HFFc6 (cell line): Measurements from ENCODE around the gene CTAG2. TPM values are rescaled to one million over a fixed set of nuclear protein-coding genes. Genes with fewer than 3 reads are reported as not detected.
"Not testable (repeated sequence)": the region's sequence is repeated elsewhere in the genome, so short reads cannot be mapped to it uniquely, and the experiment has no call there.

Source experiments
- DNase-seq: peaks from one replicate; pipeline ENCODE4 v3.0.0-alpha.2; 2018
- H3K27ac Mint-ChIP-seq: 2 replicates; pipeline ENCODE4 v1.8.0; 2020; ENCODE audit warnings: mild to moderate bottlenecking, mixed read lengths
- H3K27me3 Mint-ChIP-seq: 2 replicates; pipeline ENCODE4 v1.8.0; 2021; ENCODE audit warnings: mild to moderate bottlenecking, moderate library complexity, mixed read lengths; ENCODE audit not compliant: insufficient read depth
- H3K36me3 Mint-ChIP-seq: 2 replicates; pipeline ENCODE4 v1.8.0; 2021; ENCODE audit warnings: low read depth, mixed read lengths
- H3K4me1 Mint-ChIP-seq: 2 replicates; pipeline ENCODE4 v1.8.0; 2020; ENCODE audit warnings: low read depth, mixed read lengths
- H3K4me3 Mint-ChIP-seq: 2 replicates; pipeline ENCODE4 v1.8.0; 2020; ENCODE audit warnings: mild to moderate bottlenecking, moderate library complexity, mixed read lengths
- H3K9me3 Mint-ChIP-seq: 2 replicates; pipeline ENCODE4 v1.8.0; 2020; ENCODE audit warnings: mild to moderate bottlenecking, mixed read lengths
- long read RNA-seq: library from polyadenylated mRNA; unstranded; transcript quantifications from one replicate; pipeline ENCODE4 v2.0.0, GENCODE V29; 2019
- total RNA-seq, 6 experiments: library from RNA; stranded (reverse); fragmentation: NEBNext Ultra II Directional; extraction: Animal tissue kit (Norgen Biotek cat#: 25700); gene quantifications; 2 replicates in 1 of 6; 3 replicates in 5 of 6; pipeline ENCODE4 v1.2.3, GENCODE V29; 2021
- TF ChIP-seq, protein P1 (sequence below): fragments of 200-600 bp; sonication (generic); IDR thresholded peaks from 2 replicates; pipeline ENCODE4 v1.5.0; 2021; ENCODE audit warnings: antibody characterized with exemption, mild to moderate bottlenecking

The CTAG2 gene
- total RNA-seq, result not detected
- long read RNA-seq, result 0 reads

DNA sequence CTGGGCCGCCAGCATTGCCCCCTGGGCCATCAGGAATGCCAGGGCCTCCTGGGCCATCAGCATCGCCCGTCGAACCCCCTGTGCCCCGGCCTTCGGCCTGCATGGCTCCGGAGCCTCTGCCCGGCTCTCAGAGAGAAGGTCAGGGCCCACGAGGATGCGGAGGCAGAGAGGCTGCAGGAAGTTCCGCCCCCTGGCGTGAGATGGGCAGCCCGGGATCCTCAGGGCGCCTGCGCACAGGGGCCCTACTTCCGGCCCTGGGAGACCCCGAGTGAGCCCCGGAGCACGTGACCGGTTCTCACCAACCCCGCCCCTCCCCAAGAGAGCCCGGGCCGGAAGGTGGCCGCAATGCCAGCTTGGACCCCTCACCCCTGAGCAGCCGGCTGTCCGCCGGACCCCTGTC is at the start of gene CTAG2:
CTAG2 (minus strand) TSS at position 167 of the 400 bp plus-strand sequence; CDS start at position 103, 64 bp downstream.
- H3K27me3 Mint-ChIP-seq, result peaks cover 19% of the 10 kb centered on the region
- not testable (repeated sequence) for H3K4me3 Mint-ChIP-seq, H3K27ac Mint-ChIP-seq, H3K9me3 Mint-ChIP-seq, DNase-seq, H3K36me3 Mint-ChIP-seq, H3K4me1 Mint-ChIP-seq

DNA sequence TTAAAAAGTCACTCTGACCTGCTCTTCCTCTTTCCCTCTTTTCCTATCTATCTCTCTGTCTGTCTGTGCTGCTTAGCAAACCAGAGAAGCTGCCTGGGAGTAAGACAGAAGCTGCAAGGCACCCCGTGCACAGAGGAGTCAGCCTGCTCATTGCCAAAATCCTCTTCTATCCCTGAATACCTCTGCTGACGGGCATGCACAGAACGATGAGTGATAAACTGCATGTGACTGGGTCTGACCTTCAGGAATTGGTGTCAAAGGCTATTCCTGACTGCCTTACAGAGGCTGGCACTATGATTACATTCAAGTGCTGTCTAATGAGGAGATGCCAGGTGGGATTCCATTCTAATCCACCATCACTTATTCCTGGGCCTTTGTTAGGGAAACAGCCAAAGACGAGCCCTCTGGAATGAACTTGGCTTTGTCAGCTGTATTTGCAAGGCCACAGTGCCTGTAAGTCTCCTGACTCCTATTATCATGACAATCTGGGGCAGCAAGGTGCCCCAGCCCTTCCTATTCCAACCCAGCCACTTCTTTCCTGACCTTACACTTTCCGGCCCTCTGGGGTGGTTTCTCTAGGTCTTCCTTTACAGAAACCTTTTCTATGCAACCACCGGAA is 45.4 kb upstream of the CTAG2 start:
- Mint-ChIP-seq H3K36me3 (no peaks in the 10 kb centered on the region), H3K4me3 (no peak overlapping the region), H3K27ac (no peak overlapping the region), H3K9me3 (no peaks in the 10 kb centered on the region), H3K4me1 (peaks cover 17% of the 10 kb centered on the region), H3K27me3 (peaks cover 7% of the 10 kb centered on the region)
- no peak for DNase-seq
- TF ChIP-seq, protein P1, sequence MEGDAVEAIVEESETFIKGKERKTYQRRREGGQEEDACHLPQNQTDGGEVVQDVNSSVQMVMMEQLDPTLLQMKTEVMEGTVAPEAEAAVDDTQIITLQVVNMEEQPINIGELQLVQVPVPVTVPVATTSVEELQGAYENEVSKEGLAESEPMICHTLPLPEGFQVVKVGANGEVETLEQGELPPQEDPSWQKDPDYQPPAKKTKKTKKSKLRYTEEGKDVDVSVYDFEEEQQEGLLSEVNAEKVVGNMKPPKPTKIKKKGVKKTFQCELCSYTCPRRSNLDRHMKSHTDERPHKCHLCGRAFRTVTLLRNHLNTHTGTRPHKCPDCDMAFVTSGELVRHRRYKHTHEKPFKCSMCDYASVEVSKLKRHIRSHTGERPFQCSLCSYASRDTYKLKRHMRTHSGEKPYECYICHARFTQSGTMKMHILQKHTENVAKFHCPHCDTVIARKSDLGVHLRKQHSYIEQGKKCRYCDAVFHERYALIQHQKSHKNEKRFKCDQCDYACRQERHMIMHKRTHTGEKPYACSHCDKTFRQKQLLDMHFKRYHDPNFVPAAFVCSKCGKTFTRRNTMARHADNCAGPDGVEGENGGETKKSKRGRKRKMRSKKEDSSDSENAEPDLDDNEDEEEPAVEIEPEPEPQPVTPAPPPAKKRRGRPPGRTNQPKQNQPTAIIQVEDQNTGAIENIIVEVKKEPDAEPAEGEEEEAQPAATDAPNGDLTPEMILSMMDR, result no peak

DNA sequence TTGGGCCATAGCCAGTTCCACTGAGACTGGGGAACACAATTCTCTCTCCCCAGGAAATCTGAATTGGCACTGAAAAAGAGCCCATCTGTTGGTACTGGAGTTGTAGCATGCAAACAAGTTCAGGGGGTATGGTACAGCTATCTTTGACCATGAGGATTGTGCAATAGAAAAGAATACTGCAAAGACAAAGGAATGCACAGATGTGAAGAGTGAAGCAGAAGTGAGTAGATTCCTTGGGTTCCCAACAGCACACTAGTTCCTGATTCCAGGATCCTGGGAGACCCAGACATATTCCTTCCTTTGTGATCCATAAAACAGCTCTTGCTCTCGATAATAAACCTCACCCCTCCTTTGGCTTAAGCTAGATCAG is 43.3 kb upstream of the CTAG2 start:
- H3K4me1 Mint-ChIP-seq, result peaks cover 17% of the 10 kb centered on the region
- TF ChIP-seq, protein P1, result no peak
- DNase-seq, result no peak
- H3K36me3 Mint-ChIP-seq, result no peaks in the 10 kb centered on the region
- no peaks in the 10 kb centered on the region for H3K9me3 Mint-ChIP-seq
- H3K27ac Mint-ChIP-seq, result peak overlapping the region; percentile 49; the same call in 1 of the 2 replicates
- H3K27me3 Mint-ChIP-seq, result peaks cover 2% of the 10 kb centered on the region
- H3K4me3 Mint-ChIP-seq, result no peak overlapping the region

DNA sequence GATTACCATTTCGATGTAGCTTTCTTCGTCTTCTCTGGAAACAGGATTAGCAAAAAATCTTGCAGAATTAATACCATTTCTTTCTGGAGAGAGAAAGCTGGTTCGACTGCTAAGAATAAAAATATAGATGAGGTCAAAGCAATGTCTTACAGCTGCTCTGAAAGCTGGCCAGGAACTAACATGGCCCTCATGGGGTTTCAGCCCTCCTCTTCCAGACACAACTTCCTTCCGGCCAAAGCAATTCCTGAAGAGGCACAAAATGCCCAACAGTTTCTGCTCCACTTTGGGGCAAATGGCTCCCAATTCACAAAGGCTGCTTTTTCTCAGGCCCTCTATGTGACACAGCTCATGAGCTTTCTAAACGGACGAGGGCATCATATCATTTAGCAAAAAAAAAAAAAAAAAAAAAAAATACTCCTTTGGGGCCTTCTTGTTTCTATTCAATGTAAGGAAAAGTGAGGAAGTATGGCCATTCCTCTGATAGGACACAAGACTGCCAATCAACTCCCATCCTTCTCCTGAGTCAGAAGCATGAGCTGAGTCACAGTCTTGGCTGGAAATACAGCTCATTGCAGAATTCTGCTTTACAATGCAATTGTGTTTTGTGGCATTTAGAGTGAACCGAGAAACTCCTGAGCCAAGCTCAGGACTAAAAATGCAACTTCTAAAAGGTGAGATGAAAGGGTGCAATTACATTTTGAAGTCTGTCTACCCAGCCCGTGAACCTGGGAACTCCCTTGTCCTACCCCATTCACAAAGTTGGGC is 42.7 kb upstream of the CTAG2 start:
- Mint-ChIP-seq H3K4me1 (peaks cover 17% of the 10 kb centered on the region), H3K4me3 (no peak overlapping the region), H3K27me3 (peaks cover 2% of the 10 kb centered on the region), H3K27ac (peak overlapping the region; percentile 49; the same call in 1 of the 2 replicates), H3K9me3 (no peaks in the 10 kb centered on the region), H3K36me3 (no peaks in the 10 kb centered on the region)
- TF ChIP-seq, protein P1, result no peak
- peak; percentile 55 for DNase-seq

DNA sequence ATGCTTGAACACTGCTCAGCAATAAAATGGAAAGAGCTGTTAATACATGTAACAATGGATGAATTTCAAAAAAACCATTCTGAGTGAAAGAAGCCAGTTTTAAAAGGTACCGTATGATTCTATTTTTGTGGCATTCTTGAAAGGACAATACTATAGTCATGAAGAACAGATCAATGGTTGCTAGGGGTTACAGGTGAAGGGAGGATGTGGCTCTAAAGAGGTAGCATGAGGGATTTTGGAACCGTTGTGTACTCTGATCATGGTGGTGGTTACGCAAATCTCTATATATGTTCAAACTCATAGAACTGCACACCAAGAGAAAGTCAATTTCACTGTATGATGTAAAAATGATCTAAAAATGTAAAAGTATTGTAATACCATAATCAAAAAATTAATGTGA is 40.0 kb upstream of the CTAG2 start:
- H3K4me3 Mint-ChIP-seq, result no peak overlapping the region
- H3K27me3 Mint-ChIP-seq, result no peaks in the 10 kb centered on the region; the same call in none of the 2 replicates
- TF ChIP-seq, protein P1, result no peak
- no peak overlapping the region for H3K27ac Mint-ChIP-seq
- no peaks in the 10 kb centered on the region for H3K36me3 Mint-ChIP-seq
- H3K9me3 Mint-ChIP-seq, result no peaks in the 10 kb centered on the region
- DNase-seq, result no peak
- H3K4me1 Mint-ChIP-seq, result peaks cover 17% of the 10 kb centered on the region

DNA sequence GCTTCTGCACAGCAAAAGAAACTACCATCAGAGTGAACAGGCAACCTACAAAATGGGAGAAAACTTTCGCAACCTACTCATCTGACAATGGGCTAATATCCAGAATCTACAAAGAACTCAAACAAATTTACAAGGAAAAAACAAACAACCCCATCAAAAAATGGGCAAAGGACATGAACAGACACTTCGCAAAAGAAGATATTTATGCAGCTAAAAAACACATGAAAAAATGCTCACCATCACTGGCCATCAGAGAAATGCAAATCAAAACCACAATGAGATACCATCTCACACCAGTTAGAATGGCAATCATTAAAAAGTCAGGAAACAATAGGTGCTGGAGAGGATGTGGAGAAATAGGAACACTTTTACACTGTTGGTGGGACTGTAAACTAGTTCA is 37.1 kb upstream of the CTAG2 start:
- not testable (repeated sequence) for H3K27ac Mint-ChIP-seq, H3K4me1 Mint-ChIP-seq, H3K4me3 Mint-ChIP-seq, H3K27me3 Mint-ChIP-seq, DNase-seq, H3K9me3 Mint-ChIP-seq, H3K36me3 Mint-ChIP-seq

DNA sequence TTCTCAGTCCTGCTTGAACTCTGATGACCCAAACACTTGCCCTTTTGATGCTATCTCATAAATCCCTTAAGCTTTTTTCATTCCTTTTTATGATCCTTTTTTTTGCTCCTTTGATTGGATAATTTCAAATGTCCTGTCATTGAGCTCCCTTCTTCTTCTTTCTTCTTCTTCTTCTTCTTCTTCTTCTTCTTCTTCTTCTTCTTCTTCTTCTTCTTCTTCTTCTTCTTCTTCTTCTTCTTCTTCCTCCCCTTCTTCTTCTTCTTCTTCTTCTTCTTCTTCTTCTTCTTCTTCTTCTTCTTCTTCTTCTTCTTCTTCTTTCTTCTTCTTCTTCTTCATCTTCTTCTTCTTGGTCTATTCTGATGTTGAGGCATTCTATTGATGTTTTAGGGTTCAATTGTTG is 18.7 kb upstream of the CTAG2 start:
- not testable (repeated sequence) for H3K36me3 Mint-ChIP-seq, H3K9me3 Mint-ChIP-seq, DNase-seq, H3K27ac Mint-ChIP-seq, H3K4me1 Mint-ChIP-seq, H3K4me3 Mint-ChIP-seq
- peaks cover 17% of the 10 kb centered on the region for H3K27me3 Mint-ChIP-seq

DNA sequence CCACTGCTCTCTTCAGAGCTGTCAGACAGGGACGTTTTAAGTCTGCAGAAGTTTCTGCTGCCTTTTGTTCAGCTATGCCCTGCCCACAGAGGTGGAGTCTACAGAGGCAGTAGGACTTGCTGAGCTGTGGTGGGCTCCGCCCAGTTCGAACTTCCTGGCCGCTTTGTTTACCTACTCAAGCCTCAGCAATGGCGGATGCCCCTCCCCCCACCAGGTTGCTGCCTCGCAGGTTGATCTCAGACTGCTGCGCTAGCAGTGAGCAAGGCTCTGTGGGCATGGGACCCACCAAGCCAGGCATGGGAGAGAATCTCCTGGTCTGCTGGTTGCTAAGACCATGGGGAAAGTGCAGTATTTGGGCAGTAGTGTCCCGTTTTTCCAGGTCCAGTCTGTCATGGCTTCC is 17.5 kb upstream of the CTAG2 start:
- not testable (repeated sequence) for H3K4me3 Mint-ChIP-seq, H3K9me3 Mint-ChIP-seq, H3K36me3 Mint-ChIP-seq, DNase-seq, H3K27ac Mint-ChIP-seq, H3K4me1 Mint-ChIP-seq
- peaks cover 17% of the 10 kb centered on the region for H3K27me3 Mint-ChIP-seq
